SKM-1 treated with dmso at 0.1 percent for 144 hours (cell line): ENCODE data around the gene CGB2.
"Not testable (repeated sequence)": the region's sequence is repeated elsewhere in the genome, so short reads cannot be mapped to it uniquely, and the experiment has no call there.

Experiments
- DNase-seq: peaks from one replicate; lab custom pipeline; 2025; ENCODE audit not compliant: unreplicated experiment; lab: John Stamatoyannopoulos, UW

The CGB2 gene

DNA sequence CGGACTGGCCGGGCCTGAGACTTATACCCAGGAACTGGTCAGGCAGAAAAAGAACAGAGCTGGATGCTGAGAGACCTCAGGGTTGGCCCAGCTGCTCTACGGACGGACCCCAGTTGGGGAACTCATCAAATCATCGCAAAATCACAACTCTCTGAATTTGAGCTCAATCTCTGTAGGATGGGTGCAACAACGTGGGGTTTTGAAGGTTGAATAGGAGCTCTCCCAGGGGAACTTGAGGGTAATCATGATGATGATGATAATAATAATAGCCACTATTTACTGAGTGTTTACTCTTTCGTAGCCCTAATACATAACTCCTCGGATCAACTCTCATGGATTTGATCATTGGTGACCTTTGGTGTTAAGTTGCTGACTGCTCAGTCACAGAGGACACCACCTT lies 1.4 kb upstream of the CGB2 start:
- not testable (repeated sequence) for DNase-seq

DNA sequence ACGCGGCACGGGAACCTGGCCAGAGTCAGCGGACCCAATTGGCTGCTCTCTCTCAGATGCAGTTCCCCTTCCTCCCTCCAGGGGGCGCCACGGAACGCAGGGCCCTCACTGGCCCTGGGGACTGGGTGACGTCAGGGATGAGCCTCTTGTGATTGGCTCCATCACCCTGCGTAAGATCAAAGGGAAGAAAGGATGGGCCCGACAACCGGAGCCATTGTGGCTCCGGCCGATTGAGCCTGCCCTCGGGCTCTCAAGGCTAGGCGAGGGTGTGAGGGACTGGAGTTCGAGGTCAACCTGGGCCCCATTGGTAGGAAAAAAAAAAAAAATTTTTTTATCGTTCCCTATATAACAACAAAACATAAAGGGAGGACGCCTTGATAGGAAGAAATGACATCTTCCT lies 5.1 kb downstream of the CGB2 start, which contains the start of gene CGB1:
Gene CGB1 (minus strand): TSS at position 81 of the 400 bp plus-strand sequence. CDS start 184 bp downstream, outside the sequence.
- not testable (repeated sequence) for DNase-seq

DNA sequence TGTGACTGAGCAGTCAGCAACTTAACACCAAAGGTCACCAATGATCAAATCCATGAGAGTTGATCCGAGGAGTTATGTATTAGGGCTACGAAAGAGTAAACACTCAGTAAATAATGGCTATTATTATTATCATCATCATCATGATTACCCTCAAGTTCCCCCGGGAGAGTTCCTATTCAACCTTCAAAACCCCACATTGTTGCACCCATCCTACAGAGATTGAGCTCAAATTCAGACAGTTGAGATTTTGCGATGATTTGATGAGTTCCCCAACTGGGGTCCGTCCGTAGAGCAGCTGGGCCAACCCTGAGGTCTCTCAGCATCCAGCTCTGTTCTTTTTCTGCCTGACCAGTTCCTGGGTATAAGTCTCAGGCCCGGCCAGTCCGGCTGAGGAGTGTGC lies 6.4 kb downstream of the CGB2 start:
- not testable (repeated sequence) for DNase-seq

DNA sequence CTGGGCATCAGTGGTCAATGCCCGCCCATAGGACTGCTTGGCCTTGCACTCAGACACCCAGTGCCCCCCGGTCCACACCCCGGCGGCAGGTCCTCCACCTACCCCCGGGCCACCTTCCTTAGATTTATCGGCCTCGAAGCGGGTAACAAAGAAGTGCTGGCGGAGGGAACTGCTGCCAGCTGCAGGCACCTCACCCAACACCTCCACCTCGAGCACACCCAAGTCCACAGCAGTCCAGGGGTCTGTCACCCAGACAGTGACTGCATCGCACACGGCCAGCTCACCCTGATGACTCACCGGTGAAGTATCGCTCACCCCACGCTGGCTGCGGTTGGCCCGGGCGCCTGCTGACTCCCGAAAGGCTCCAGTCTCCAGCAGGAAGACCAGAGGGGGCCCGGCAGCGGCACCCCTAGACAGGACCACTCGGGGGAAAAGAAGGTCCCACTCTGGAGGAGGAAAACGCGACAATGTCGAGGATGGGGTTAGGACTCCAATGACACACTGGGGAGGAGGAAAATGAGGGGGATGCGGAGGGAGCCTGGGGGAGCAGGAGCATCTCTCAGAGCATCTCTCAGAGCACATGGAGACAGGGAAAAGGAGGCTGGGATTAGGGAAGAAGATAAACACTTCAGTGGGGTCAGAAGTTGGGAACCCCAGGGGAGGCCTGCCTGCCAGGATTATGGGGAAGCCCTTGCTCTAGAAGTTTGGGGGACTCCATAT lies 7.0 kb downstream of the CGB2 start:
- not testable (repeated sequence) for DNase-seq

DNA sequence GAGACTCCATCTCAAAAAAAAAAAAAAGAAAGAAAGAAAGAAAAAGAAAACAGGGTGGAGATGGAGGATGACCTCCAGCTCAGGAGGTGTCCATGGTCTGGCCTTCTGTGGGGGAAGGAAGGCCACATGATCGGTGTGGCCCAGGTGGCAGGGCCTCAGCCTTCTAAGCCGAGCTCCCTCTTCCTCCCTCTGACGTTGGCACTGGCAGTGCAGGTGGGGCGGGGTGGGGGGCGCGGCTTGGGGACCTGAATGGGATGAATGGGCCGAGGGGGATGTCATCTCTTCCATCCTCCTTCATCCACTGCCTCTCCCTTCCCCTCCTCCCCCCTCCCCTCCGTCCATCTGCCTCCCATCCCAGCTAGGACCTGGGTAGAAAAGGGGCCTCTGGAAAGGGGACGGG lies 8.0 kb downstream of the CGB2 start:
- not testable (repeated sequence) for DNase-seq

DNA sequence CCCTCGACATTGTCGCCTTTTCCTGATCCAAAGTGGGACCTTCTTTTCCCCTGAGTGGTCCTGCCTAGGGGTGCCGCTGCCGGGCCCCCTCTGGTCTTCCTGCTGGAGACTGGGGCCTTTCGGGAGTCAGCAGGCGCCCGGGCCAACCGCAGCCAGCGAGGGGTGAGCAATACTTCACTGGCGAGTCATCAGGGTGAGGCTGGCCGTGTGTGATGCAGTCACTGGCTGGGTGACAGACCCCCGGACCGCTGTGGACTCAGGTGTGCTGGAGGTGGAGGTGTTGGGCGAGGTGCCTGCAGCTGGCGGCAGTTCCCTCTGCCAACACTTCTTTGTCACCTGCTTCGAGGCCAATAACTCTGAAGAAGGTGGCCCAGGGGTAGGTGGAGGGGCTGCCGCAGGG lies 10.5 kb downstream of the CGB2 start:
- DNase-seq: no peak

DNA sequence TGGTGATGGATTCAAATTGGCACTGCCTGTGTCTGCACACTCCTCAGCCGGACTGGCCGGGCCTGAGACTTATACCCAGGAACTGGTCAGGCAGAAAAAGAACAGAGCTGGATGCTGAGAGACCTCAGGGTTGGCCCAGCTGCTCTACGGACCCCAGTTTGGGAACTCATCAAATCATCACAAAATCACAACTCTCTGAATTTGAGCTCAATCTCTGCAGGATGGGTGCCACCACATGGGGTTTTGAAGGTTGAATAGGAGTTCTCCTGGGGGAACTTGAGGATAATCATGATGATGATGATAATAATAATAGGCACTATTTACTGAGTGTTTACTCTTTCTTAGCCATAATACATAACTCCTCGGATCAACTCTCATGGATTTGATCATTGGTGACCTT lies 11.0 kb downstream of the CGB2 start:
- not testable (repeated sequence) for DNase-seq

DNA sequence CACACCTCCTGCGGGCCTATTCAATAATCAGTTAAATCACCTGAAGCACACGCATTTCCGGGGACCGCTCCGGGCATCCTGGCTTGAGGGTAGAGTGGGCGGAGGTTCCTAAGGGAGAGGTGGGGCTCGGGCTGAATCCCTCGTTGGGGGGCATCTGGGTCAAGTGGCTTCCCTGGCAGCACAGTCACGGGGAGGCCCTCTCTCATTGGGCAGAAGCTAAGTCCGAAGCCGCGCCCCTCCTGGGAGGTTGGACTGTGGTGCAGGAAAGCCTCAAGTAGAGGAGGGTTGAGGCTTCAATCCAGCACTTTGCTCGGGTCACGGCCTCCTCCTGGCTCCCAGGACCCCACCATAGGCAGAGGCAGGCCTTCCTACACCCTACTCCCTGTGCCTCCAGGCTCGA lies 11.9 kb downstream of the CGB2 start, which contains the start of gene CGB5:
Gene CGB5 (plus strand): TSS at position 301 of the 400 bp plus-strand sequence. CDS start 362 bp downstream, outside the sequence.
- DNase-seq: not testable (repeated sequence)

DNA sequence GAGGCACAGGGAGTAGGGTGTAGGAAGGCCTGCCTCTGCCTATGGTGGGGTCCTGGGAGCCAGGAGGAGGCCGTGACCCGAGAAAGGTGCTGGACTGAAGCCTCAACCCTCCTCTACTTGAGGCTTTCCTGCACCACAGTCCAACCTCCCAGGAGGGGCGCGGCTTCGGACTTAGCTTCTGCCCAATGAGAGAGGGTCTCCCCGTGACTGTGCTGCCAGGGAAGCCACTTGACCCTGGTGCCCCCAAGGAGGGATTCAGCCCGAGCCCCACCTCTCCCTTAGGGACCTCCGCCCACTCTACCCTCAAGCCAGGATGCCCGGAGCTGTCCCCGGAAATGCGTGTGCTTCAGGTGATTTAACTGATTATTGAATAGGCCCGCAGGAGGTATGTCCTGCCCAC lies 17.3 kb downstream of the CGB2 start, which contains the start of gene CGB8:
Gene CGB8 (minus strand): TSS at position 101 of the 400 bp plus-strand sequence. CDS start 372 bp downstream, outside the sequence.
- not testable (repeated sequence) for DNase-seq

DNA sequence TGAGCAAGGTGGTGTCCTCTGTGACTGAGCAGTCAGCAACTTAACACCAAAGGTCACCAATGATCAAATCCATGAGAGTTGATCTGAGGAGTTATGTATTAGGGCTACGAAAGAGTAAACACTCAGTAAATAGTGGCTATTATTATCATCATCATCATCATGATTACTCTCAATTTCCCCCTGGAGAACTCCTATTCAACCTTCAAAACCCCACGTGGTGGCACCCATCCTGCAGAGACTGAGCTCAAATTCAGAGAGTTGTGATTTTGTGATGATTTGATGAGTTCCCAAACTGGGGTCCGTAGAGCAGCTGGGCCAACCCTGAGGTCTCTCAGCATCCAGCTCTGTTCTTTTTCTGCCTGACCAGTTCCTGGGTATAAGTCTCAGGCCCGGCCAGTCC lies 18.1 kb downstream of the CGB2 start:
- DNase-seq: not testable (repeated sequence)

DNA sequence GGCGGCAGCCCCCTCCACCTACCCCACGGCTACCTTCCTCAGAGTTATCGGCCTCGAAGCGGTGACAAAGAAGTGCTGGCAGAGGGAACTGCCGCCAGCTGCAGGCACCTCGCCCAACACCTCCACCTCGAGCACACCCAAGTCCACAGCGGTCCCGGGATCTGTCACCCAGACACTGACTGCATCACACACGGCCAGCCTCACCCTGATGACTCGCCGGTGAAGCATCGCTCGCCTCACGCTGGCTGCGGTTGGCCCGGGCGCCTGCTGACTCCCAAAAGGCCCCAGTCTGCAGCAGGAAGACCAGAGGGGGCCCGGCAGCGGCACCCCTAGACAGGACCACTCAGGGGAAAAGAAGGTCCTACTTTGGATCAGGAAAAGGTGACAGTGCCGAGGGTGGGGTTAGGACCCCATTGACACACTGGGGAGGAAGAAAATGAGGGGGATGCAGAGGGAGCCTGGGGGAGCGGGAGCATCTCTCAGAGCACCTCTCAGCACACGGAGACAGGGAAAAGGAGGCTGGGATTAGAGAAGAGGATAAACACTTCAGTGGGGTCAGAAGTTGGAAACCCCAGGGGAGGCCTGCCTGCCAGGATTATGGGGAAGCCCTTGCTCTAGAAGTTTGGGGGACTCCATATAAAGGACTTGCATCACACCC lies 18.8 kb downstream of the CGB2 start:
- not testable (repeated sequence) for DNase-seq

DNA sequence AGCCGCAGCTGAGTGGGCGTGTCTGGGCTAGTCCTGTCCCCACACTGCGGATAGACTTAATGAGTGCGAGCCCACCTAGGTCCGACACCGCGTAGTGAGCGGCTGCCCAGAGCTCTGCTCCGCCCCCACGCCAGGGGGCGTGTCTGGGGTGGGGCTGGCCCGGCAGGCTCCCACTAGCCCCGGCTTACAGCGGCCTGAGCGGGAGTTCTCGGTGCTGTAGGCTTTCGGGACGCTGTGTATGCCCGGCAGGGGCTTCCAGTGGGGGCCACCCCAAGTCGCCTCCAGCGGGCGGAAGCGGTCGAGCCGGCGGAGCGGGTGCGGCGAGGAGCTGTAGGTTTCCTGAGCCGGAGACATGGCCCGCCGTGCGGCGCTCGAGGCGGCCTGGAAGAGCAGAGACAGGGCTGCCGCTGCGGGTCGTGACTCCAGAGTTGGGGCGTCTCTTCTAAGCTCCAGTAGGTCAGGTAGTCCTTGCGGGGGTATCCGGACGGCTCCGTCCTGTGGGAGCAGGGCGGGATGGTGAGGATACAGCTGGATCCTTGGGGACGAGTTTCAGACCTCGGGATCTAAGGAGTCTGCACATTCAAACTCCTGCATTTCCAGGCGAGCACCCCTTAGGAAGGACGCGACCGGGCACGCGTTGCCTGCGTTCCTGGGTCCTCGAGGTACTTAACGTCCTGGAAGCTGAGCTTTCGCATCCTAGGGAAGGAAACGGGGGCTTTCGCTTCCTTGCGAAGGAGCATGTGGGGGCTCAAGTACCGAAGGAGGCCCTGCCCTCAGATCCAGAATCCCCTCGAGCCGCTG lies 24.6 kb downstream of the CGB2 start:
- no peak for DNase-seq

DNA sequence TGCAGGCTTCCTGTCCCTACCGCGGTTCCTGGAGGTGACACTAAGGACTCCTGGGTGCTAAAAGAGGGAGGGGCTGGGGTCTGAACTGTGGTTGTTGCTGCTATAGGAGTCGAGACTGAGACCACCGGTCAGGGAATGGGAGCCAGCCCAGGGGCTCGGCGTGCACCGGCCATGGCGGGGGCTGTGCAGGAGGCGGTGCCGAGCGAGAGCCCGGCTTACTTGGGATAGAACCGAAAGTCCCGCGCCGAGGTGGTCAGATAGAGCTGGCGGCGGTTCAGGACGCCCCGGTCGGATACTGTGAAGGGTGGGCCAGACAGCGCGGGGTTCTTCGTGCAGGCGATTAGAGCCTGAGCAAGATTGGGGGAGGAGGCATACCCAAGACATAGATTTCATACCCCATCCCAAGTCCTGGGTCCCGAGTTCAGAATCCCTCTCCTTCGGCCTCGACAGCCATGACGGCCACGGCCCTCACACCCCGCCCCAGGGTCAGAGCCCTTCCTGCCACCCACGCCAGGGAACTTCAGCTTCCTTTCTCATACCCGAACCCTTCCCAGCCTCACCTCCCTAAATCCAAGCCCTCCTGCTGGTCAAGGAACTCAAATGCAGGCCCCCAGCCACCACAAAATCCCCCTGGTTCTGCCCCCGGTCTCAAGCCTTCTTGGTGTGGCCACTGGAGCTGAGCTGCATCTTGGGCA lies 25.4 kb downstream of the CGB2 start:
- not testable (repeated sequence) for DNase-seq

DNA sequence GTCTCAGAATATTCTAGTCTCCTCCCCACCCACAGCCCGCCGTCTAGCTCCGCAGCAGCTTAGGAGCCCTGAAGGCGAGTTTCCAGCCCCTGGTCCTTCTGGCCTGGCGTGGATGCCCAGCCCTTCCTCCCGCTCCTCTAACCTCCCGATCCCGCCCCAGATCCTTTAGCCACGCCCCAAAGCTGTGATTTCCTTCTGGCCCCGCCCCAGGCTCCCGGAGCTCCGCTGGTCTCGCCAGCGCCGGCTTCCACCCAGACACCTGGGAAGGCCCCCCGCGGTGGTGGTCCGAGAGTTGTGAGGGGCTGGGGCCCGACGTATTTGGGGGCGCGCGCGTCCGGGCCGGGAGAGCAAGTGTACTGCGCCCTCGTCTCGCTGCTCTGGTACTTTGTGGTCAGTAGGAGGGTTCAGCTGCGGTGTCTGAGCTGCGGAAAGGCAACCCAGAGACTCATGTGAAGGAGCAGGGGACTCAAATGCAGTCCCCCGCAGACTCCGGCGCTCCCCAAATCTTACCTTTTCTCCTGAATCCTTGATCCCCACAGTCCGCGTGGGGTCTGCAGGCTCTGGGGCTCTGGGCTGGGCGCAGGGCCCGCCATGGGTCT lies 26.0 kb downstream of the CGB2 start, which contains the start of gene CGB7:
Gene CGB7 (minus strand): TSS at position 114 of the 599 bp plus-strand sequence. CDS start 2,374 bp downstream, outside the sequence.
- DNase-seq: no peak

DNA sequence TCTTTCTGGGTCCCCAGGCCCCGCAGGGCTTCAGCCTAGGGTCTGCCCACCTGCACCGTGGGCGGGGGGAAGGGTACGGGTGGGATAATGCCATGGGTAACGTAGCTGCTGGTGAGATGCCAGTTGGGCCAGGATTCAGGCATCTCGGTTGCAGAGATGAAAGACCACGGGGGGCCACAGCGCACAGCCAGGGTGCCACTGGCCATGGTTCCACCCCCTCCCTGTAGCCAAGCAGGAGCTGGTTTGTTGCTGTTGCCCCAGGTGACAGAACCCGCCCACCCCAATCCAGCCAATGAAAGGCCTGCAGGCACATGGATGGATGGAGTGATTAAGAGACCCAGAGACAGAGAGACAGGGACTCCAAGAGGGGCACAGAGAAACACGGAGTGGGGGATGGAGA lies 26.9 kb downstream of the CGB2 start:
- no peak for DNase-seq

DNA sequence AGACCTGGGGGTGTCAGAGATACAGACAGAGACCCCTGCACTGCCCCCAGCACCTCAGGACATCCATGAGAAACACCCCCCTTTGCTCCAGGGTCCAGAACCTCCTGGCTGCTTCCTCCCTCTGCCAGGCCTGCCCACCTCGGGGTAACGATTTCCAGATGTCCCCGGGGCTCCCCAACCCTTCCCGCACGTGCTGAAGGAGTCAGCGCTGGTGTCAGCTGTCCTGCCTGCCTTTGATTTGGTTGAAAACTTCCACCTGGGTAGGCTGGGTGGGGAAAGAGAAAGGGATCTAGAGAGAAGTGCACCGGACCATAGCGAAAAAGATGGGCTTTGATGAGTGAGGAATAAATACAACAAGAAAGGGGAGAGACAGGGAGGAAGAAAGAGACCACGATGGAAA lies 27.4 kb downstream of the CGB2 start:
- no peak for DNase-seq

DNA sequence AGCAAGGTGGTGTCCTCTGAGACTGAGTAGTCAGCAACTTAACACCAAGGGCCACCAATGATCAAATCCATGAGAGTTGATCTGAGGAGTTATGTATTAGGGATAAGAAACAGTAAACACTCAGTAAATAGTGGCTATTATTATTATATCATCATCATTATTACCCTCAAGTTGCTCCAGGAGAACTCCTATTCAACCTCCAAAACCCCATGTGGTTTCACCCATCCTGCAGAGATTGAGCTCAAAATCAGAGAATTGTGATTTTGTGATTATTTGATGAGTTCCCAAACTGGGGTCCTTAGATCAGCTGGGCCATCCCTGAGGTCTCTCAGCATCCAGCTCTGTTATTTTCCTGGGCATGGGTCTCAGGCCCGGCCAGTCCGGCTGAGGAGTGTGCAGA lies 29.3 kb downstream of the CGB2 start:
- DNase-seq: no peak

DNA sequence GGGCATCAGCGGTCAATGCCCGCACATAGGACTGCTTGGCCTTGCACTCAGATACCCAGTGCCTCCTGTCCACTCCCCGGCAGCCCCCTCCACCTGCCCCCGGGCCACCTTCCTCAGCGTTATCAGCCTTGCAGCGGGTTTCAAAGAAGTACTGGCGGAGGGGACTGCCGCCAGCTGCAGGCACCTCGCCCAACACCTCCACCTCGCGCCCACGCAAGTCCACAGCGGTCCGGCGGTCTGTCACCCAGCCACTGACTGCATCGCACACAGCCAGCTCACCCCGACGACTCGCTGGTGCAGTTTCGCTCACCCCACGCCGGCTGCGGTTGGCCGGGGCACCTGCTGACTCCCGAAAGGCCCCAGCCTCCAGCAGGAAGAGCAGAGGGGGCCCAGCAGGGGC lies 29.8 kb downstream of the CGB2 start:
- no peak for DNase-seq

DNA sequence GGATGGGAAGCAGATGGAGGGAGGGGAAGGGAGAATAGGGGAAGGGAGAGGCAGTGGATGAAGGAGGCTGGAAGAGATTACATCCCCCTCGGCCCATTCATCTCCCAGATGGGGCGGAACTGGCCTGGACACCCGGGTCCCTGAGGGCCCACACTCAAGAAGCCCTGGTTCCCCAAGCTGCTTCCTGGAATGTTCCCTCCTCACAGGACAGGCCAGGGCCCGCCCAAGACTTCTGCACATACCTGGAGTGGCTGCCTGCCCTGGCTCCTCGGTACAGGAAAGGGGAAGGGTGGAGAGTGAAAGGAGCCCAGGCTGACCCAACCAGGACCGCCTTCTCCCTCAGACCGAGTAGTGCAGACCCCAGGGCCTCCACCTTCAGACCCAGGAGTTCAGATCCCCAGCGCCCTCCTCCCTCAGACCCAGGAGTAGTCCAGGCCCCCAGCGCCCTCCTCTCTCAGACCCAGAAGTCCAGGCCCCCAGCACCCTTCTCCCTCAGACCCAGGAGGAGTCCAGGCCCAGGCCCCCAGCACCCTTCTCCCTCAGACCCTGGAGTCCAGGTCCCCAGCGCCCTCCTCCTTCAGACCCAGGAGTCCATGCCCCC lies 32.4 kb downstream of the CGB2 start:
- DNase-seq: no peak
